Measurements from ENCODE around the gene CTSL. TPM values are rescaled to one million over a fixed set of nuclear protein-coding genes. Genes with fewer than 3 reads are reported as not detected.

The CTSL gene
- total RNA-seq, 1 experiment from 2014 or later = 38.6 TPM

GRCh38 chr9:87698069-87698809 is 27.7 kb upstream of the CTSL start:
- in situ Hi-C loops (cut with HindIII; ENCODE audit: low sequenced_read_pairs) = no loop called here
- no peak for DNase-seq (ENCODE audit: low spot score)

- in situ Hi-C loops (cut with HindIII; ENCODE audit: low sequenced_read_pairs) = no loop called here
- no peak for DNase-seq (ENCODE audit: low spot score)
These were observed 26.1 kb upstream of the CTSL start for GRCh38 chr9:87699835-87700234.

GRCh38 chr9:87701491-87701890 is 24.4 kb upstream of the CTSL start:
- in situ Hi-C loops (cut with HindIII; ENCODE audit: low sequenced_read_pairs) = no loop called here
- no peak for DNase-seq (ENCODE audit: low spot score)

GRCh38 chr9:87701931-87702421 is 23.9 kb upstream of the CTSL start:
- no peak for DNase-seq (ENCODE audit: low spot score)
- in situ Hi-C loops (cut with HindIII; ENCODE audit: low sequenced_read_pairs) = no loop called here

DNA sequence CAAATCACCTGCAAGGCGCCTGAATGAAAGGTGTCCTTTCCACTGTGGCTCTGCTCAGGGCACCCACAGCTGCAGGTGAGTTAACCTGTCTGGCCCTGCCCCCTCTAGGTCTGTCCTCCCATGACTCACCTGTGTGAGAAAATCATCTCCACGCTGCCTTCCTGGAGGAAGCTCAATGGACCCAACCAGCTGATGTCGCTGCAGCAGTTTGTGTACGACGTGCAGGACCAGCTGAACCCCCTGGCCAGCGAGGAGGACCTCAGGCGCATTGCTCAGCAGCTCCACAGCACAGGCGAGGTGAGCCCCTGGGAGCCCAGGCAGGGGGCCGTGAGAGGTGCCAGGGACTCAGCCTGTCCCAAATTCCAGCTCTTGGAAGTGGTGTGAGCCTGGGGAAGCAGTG is 23.0 kb upstream of the CTSL start:
- no peak for DNase-seq (ENCODE audit: low spot score)
- in situ Hi-C loops (cut with HindIII; ENCODE audit: low sequenced_read_pairs) = no loop called here

- no peak for DNase-seq (ENCODE audit: low spot score)
- in situ Hi-C loops (cut with HindIII; ENCODE audit: low sequenced_read_pairs) = no loop called here
These were observed 22.2 kb upstream of the CTSL start for GRCh38 chr9:87703636-87704276.

GRCh38 chr9:87704342-87704741 is 21.6 kb upstream of the CTSL start:
- DNase-seq (ENCODE audit: low spot score) = no peak
- in situ Hi-C loops (cut with HindIII; ENCODE audit: low sequenced_read_pairs) = no loop called here

GRCh38 chr9:87706066-87706739 is 19.7 kb upstream of the CTSL start:
- no peak for DNase-seq (ENCODE audit: low spot score)
- in situ Hi-C loops (cut with HindIII; ENCODE audit: low sequenced_read_pairs) = no loop called here

GRCh38 chr9:87707805-87708506 is 18.0 kb upstream of the CTSL start:
- in situ Hi-C loops (cut with HindIII; ENCODE audit: low sequenced_read_pairs) = no loop called here

GRCh38 chr9:87708546-87708945 is 17.4 kb upstream of the CTSL start:
- DNase-seq (ENCODE audit: low spot score) = no peak
- in situ Hi-C loops (cut with HindIII; ENCODE audit: low sequenced_read_pairs) = no loop called here

More at GRCh38 chr9:87707805-87708506, 18.0 kb upstream of the CTSL start:
- no peak for DNase-seq (ENCODE audit: low spot score)

- in situ Hi-C loops (cut with HindIII; ENCODE audit: low sequenced_read_pairs) = no loop called here
- no peak for DNase-seq (ENCODE audit: low spot score)
These were observed 16.8 kb upstream of the CTSL start for GRCh38 chr9:87708986-87709728.

- in situ Hi-C loops (cut with HindIII; ENCODE audit: low sequenced_read_pairs) = no loop called here
These were observed 15.5 kb upstream of the CTSL start for GRCh38 chr9:87710443-87710842.

DNA sequence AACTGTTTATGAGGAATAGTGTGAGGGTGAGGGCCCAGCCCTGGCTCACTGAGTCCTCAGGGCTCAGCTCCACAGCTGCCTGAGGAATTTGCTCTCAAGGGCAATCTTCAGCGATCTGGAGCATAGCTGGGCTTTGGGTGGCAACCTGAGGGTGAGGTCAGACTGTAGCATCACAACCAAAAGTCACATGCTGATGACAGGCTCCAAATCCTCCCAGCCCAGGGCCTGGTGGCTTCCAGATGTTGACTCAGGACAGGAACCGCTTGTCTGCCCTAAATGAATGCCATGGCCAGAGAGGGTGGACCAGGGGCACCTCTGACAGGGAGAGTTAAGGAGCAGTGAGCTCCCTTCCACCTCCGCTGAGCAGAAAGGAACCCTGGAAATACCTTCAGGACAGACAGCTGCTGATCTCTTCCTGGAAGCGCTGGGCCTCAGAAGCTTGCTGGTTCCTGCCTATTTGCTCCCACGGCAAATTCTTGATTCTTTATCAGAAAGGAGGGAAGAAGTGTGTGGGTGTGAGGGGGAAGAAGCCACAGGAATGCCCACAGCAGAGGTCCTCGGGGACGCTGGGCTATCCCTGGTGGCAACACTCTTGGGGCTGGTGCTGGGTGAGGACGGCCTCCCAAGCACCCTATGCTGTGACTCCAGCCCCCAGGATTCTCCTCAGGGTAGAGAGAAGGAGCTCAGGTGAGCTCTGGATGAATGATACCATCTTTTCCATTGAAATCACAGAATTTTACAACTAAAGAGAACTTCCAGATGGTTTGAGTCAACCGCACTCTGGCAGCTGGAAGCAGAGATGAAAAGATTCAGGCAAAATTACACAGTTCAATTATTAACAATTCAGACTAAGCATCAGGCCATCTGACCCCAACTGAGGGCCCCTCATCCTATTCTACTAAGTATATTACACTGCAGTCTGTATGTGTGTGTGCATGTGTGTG is 13.8 kb upstream of the CTSL start:
- in situ Hi-C loops (cut with HindIII; ENCODE audit: low sequenced_read_pairs) = no loop called here
- no peak for DNase-seq (ENCODE audit: low spot score)

More at GRCh38 chr9:87710443-87710842, 15.5 kb upstream of the CTSL start:
- DNase-seq (ENCODE audit: low spot score) = no peak

GRCh38 chr9:87712801-87713277 is 13.1 kb upstream of the CTSL start:
- in situ Hi-C loops (cut with HindIII; ENCODE audit: low sequenced_read_pairs) = no loop called here
- no peak for DNase-seq (ENCODE audit: low spot score)

GRCh38 chr9:87713278-87713987 is 12.5 kb upstream of the CTSL start:
- DNase-seq (ENCODE audit: low spot score) = no peak
- in situ Hi-C loops (cut with HindIII; ENCODE audit: low sequenced_read_pairs) = no loop called here

GRCh38 chr9:87713988-87714330 is 12.0 kb upstream of the CTSL start:
- in situ Hi-C loops (cut with HindIII; ENCODE audit: low sequenced_read_pairs) = no loop called here

DNA sequence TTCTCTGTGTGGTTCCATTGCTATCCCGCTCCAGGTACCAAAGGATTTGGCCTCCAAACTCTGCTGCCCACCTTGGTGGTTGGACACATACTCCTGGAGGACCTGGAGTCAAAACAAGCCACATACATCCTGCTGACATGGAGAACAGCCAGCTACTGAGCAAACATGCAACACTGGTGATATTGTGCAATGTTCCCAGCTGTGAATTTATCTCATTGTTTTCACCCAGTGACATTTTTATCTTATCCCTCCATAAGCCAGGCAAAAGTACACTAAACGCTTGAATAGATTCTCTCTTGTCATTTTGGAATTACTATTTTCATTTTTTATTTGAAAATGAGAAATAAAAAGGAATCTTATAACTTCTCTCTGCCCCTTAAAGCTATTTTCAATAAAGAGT is 11.1 kb upstream of the CTSL start:
- DNase-seq (ENCODE audit: low spot score) = no peak
- in situ Hi-C loops (cut with HindIII; ENCODE audit: low sequenced_read_pairs) = no loop called here

More at GRCh38 chr9:87713988-87714330, 12.0 kb upstream of the CTSL start:
- no peak for DNase-seq (ENCODE audit: low spot score)
